Measurements from ENCODE around the gene QTRT2.

DNA sequence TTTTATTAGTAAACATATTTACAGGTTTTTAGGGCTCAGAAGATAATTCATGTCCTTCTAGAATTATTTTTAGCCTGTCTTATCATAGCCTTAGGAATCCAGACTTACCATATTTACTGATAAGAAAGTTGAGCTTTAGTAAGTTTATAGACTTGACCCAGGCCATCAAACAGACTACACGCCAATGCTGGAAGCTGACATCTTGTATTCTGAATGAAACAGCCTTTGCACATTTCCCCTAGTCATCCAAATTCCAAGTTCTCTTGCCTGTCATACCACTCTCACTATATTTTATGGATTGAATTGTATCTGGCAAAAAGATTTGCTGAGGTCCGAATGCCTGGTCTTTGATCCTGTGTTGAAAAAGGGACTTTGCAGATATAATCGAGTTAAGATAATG, 63.7 kb downstream of the QTRT2 start:
- TF ChIP-seq, protein P1, sequence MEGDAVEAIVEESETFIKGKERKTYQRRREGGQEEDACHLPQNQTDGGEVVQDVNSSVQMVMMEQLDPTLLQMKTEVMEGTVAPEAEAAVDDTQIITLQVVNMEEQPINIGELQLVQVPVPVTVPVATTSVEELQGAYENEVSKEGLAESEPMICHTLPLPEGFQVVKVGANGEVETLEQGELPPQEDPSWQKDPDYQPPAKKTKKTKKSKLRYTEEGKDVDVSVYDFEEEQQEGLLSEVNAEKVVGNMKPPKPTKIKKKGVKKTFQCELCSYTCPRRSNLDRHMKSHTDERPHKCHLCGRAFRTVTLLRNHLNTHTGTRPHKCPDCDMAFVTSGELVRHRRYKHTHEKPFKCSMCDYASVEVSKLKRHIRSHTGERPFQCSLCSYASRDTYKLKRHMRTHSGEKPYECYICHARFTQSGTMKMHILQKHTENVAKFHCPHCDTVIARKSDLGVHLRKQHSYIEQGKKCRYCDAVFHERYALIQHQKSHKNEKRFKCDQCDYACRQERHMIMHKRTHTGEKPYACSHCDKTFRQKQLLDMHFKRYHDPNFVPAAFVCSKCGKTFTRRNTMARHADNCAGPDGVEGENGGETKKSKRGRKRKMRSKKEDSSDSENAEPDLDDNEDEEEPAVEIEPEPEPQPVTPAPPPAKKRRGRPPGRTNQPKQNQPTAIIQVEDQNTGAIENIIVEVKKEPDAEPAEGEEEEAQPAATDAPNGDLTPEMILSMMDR (IDR thresholded peaks at IDR 0.05; ENCODE audit: control extremely low read depth in 1 of 3, insufficient read depth in 1 of 3, low read depth in 1 of 3, low read length in 3 of 3), result no peak
- no peak for TF ChIP-seq RAD21 (IDR thresholded peaks at IDR 0.05 in 1 of 2, conservative IDR thresholded peaks at IDR 0.05 in 1 of 2; ENCODE audit: low read depth in 2 of 2, low read length in 2 of 2)
- TF ChIP-seq POLR2A (IDR thresholded peaks at IDR 0.05; ENCODE audit: control extremely low read depth in 1 of 2, low read depth in 2 of 2, low read length in 2 of 2), result no peak
- TF ChIP-seq, protein P2, sequence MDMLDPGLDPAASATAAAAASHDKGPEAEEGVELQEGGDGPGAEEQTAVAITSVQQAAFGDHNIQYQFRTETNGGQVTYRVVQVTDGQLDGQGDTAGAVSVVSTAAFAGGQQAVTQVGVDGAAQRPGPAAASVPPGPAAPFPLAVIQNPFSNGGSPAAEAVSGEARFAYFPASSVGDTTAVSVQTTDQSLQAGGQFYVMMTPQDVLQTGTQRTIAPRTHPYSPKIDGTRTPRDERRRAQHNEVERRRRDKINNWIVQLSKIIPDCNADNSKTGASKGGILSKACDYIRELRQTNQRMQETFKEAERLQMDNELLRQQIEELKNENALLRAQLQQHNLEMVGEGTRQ (IDR thresholded peaks at IDR 0.05; ENCODE audit: low read length), result no peak
- no peak for TF ChIP-seq PHF8 (conservative IDR thresholded peaks at IDR 0.05; ENCODE audit: low read depth, low read length)
- no peak for TF ChIP-seq EZH2 (IDR thresholded peaks at IDR 0.05; ENCODE audit: low read depth, low read length, severe bottlenecking)
- TF ChIP-seq RFX5 (IDR thresholded peaks at IDR 0.05; ENCODE audit: borderline replicate concordance, low read depth, low read length), result no peak
- no peak for TF ChIP-seq BCL11A (IDR thresholded peaks at IDR 0.05; ENCODE audit: low read depth in 2 of 2, low read length in 2 of 2)
- TF ChIP-seq TAF1 (IDR thresholded peaks at IDR 0.05; ENCODE audit: low read depth, low read length), result no peak
- no peak for TF ChIP-seq CREB1 (IDR thresholded peaks at IDR 0.05)
- no peak for TF ChIP-seq SP1 (IDR thresholded peaks at IDR 0.05; ENCODE audit: low read depth, low read length)

Data from H1 (cell line).